ENCODE data around the gene THEM5.

The THEM5 gene

GRCh38 chr1:151840421-151840820 is 13.1 kb downstream of the THEM5 start:
- DNase-seq (ENCODE audit: extremely low read depth, low read depth) = no peak
- TF ChIP-seq, protein P1, sequence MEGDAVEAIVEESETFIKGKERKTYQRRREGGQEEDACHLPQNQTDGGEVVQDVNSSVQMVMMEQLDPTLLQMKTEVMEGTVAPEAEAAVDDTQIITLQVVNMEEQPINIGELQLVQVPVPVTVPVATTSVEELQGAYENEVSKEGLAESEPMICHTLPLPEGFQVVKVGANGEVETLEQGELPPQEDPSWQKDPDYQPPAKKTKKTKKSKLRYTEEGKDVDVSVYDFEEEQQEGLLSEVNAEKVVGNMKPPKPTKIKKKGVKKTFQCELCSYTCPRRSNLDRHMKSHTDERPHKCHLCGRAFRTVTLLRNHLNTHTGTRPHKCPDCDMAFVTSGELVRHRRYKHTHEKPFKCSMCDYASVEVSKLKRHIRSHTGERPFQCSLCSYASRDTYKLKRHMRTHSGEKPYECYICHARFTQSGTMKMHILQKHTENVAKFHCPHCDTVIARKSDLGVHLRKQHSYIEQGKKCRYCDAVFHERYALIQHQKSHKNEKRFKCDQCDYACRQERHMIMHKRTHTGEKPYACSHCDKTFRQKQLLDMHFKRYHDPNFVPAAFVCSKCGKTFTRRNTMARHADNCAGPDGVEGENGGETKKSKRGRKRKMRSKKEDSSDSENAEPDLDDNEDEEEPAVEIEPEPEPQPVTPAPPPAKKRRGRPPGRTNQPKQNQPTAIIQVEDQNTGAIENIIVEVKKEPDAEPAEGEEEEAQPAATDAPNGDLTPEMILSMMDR (IDR thresholded peaks at IDR 0.05; ENCODE audit: low read depth, low read length, missing control alignments) = no peak
- no peak overlapping the region for H3K4me3 ChIP-seq (replicated peaks; ENCODE audit: low read depth, low read length)

DNA sequence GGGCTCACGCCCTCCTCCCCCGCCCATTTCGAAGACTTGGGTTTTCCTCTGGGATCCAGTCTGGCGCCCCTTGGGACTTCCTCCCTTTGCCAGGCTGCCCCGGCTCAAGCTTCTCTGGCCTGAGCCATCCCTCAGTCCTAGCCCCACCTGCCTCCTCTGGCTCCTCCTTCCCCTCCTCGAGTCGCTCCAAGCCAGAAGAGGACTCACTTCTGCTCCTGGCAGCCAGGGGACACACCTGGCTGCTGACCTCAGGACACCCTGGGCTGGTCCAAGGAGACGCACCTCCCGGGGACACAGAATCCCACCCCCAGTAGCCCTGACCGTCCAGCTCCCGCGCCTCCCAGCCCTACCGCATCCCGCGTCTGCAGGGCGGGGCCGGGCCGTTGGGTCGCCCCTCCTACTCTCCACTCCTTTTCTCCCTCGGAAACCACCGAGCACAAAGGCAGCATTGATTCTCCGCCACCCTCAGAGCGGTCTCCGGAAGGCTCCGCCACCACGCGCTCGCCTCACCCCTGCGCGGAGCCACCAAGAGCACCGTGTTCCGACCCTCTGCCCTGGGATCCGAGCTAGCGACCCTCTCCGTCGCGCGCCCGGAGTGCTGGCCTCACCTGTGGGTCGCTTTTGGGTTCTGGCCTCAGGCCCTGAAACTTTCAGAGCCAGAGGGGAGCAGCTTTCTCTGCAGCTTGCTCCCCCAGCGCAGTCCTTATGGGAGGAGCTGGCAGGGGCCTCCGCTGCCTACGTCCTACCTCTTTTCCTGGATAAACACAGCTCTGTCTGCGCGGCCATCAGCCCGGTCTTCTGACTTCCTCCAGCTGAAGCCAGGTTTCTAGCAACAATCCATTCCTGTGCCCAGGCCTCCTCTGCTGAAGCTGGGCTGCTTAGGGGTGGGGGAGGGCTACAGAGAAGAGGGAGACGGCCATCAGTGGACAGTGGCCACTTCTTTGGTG is 13.8 kb downstream of the THEM5 start, which contains the start of gene C2CD4D:
C2CD4D (minus strand) TSS at position 364 of the 947 bp plus-strand sequence. CDS start 831 bp downstream, outside the sequence.
- H3K4me3 ChIP-seq (replicated peaks; ENCODE audit: low read depth, low read length) = peak within 1 kb of the TSS; percentile 23
- no peak for DNase-seq (ENCODE audit: extremely low read depth, low read depth)
- TF ChIP-seq, protein P1 (IDR thresholded peaks at IDR 0.05; ENCODE audit: low read depth, low read length, missing control alignments) = no peak

- peak overlapping the region; percentile 23 for H3K4me3 ChIP-seq (replicated peaks; ENCODE audit: low read depth, low read length)
- DNase-seq (ENCODE audit: extremely low read depth, low read depth) = no peak
- TF ChIP-seq, protein P1 (IDR thresholded peaks at IDR 0.05; ENCODE audit: low read depth, low read length, missing control alignments) = no peak
Observed at GRCh38 chr1:151839082-151839412, 14.5 kb downstream of the THEM5 start.

DNA sequence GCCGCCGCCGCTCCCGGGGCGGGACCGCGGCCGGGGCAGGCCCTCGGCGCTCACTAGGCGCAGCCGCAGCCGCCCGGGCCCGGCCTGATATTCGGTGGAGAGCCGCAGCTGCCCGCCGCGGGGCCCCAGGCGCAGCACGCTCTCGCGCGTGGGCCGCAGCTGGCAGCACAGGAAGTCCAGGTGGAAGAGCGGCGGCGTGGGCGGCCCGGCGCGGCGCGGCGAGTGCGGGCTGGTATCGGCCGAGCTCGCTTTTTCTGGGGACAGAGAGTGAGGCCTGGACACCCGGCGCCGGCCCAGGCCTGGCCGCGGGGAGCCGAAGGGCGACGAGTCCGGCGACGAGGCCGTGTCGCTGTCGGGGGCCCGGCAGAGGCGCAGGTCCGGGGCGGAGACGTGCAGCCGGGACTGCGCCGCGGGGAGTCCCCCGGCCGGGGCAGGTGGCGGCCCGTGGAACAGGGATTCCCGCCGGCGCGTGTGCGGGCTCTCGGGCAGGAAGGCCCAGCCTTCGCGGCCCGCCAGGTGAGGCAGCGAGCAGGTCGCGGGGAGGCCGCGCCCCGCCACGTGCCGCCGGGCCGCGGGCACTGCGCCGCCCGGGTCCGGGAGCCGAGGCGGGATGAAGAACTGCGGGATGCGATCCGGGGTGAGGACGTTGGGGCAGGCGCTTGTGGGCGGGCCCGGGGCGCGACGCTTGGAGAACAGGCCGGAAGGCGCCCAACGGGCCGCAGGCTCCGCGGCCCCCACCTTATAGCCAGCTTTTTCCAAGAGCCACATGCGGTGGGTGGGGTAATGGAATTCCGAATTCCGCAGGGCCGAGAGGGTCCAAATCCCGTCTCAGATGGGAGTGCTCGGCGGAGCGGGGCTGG is 15.1 kb downstream of the THEM5 start:
- TF ChIP-seq, protein P1 (IDR thresholded peaks at IDR 0.05; ENCODE audit: low read depth, low read length, missing control alignments) = no peak
- DNase-seq (ENCODE audit: extremely low read depth, low read depth) = no peak
- peak overlapping the region; percentile 26 for H3K4me3 ChIP-seq (replicated peaks; ENCODE audit: low read depth, low read length)

- no peak overlapping the region for H3K4me3 ChIP-seq (replicated peaks; ENCODE audit: low read depth, low read length)
- DNase-seq (ENCODE audit: extremely low read depth, low read depth) = no peak
Observed at GRCh38 chr1:151837884-151838221, 15.7 kb downstream of the THEM5 start.

GRCh38 chr1:151837197-151837596 is 16.3 kb downstream of the THEM5 start:
- DNase-seq (ENCODE audit: extremely low read depth, low read depth) = no peak
- TF ChIP-seq, protein P1 (IDR thresholded peaks at IDR 0.05; ENCODE audit: low read depth, low read length, missing control alignments) = no peak
- H3K4me3 ChIP-seq (replicated peaks; ENCODE audit: low read depth, low read length) = no peak overlapping the region

More at GRCh38 chr1:151837884-151838221, 15.7 kb downstream of the THEM5 start:
- TF ChIP-seq, protein P1 (IDR thresholded peaks at IDR 0.05; ENCODE audit: low read depth, low read length, missing control alignments) = no peak
